ENCODE data around the gene ZBTB37.

GRCh38 chr1:173871091-173871490 is 2.9 kb downstream of the ZBTB37 start:
- TF ChIP-seq POLR2AphosphoS5 (IDR thresholded peaks at IDR 0.05; ENCODE audit: borderline replicate concordance, low read depth, low read length) (no peak), EZH2 (IDR thresholded peaks at IDR 0.05) (no peak)

All from SK-N-MC (cell line).